ENCODE measurements around the gene PLEKHD1.

The PLEKHD1 gene

GRCh38 chr14:69551511-69551910, 67.0 kb downstream of the PLEKHD1 start:
- H3K4me3 ChIP-seq (ENCODE audit: low read depth, low read length): no peak overlapping the region
- no peak for TF ChIP-seq CTCF (IDR thresholded peaks at IDR 0.05; ENCODE audit: low read depth, low read length)
- in situ Hi-C loops (cut with HindIII; ENCODE audit: low sequenced_read_pairs): no loop called here
- DNase-seq (ENCODE audit: low read depth, low spot score): no peak

GRCh38 chr14:69553252-69553651, 68.7 kb downstream of the PLEKHD1 start:
- in situ Hi-C loops (cut with HindIII; ENCODE audit: low sequenced_read_pairs): no loop called here
- no peak for TF ChIP-seq CTCF (IDR thresholded peaks at IDR 0.05; ENCODE audit: low read depth, low read length)
- no peak overlapping the region for H3K4me3 ChIP-seq (ENCODE audit: low read depth, low read length)
- DNase-seq (ENCODE audit: low read depth, low spot score): no peak

GRCh38 chr14:69554500-69554899, 70.0 kb downstream of the PLEKHD1 start:
- DNase-seq (ENCODE audit: low read depth, low spot score): no peak
- H3K4me3 ChIP-seq (ENCODE audit: low read depth, low read length): no peak overlapping the region
- in situ Hi-C loops (cut with HindIII; ENCODE audit: low sequenced_read_pairs): no loop called here
- no peak for TF ChIP-seq CTCF (IDR thresholded peaks at IDR 0.05; ENCODE audit: low read depth, low read length)

GRCh38 chr14:69558774-69559173, 74.2 kb downstream of the PLEKHD1 start:
- no peak for DNase-seq (ENCODE audit: low read depth, low spot score)
- H3K4me3 ChIP-seq (ENCODE audit: low read depth, low read length): no peak overlapping the region
- in situ Hi-C loops (cut with HindIII; ENCODE audit: low sequenced_read_pairs): no loop called here
- TF ChIP-seq CTCF (IDR thresholded peaks at IDR 0.05; ENCODE audit: low read depth, low read length): no peak

- no peak for TF ChIP-seq CTCF (IDR thresholded peaks at IDR 0.05; ENCODE audit: low read depth, low read length)
- H3K4me3 ChIP-seq (ENCODE audit: low read depth, low read length): no peak overlapping the region
- no peak for DNase-seq (ENCODE audit: low read depth, low spot score)
- in situ Hi-C loops (cut with HindIII; ENCODE audit: low sequenced_read_pairs): no loop called here
These were observed 75.1 kb downstream of the PLEKHD1 start for GRCh38 chr14:69559581-69560011.

GRCh38 chr14:69560826-69561225, 76.3 kb downstream of the PLEKHD1 start:
- DNase-seq (ENCODE audit: low read depth, low spot score): no peak
- no peak overlapping the region for H3K4me3 ChIP-seq (ENCODE audit: low read depth, low read length)
- in situ Hi-C loops (cut with HindIII; ENCODE audit: low sequenced_read_pairs): no loop called here
- no peak for TF ChIP-seq CTCF (IDR thresholded peaks at IDR 0.05; ENCODE audit: low read depth, low read length)

- in situ Hi-C loops (cut with HindIII; ENCODE audit: low sequenced_read_pairs): no loop called here
- no peak overlapping the region for H3K4me3 ChIP-seq (ENCODE audit: low read depth, low read length)
- TF ChIP-seq CTCF (IDR thresholded peaks at IDR 0.05; ENCODE audit: low read depth, low read length): no peak
- DNase-seq (ENCODE audit: low read depth, low spot score): no peak
These were observed 77.4 kb downstream of the PLEKHD1 start for GRCh38 chr14:69561893-69562292.
